ENCODE measurements around the gene FOXO1. TPM values are rescaled to one million over a fixed set of nuclear protein-coding genes. Genes with fewer than 3 reads are reported as not detected.

The FOXO1 gene
- total RNA-seq, 2 donors from 2014 or later = 15.7 to 26.4 TPM

DNA sequence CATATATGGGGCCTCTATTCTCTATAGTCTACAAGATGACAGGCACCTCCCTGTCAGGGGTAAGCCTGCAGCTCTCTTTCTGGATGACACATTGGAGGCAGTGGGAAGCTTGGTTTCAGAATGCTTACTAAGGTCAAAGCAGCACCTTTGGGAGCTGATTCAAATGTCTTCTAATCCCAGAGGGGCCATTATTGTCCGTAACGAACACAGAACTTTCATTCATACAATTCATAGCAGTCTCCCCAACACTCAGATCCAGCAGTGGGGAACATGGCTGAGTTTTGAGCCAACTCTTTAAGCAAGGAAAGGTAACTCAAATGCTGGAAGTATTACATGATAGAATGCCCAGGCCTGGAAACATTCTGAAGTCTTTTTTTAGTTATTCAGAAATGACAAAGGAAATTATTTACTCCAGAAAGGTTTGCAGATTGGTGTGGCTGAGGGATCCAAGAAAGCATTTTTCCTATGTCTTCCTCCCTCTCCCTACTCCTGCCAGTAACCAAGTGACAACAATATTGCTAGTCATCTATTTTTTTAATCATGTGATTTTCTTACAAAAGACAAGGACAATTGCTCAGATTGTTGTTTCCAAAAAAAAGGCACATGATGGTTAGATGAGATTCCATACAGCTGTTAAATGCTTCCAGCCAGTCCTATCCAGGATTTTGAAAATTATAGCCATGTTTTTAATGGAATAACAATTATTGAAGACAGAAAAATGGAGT is 118.7 kb downstream of the FOXO1 start:
- no peak for TF ChIP-seq CTCF (IDR thresholded peaks at IDR 0.05)
- Histone ChIP-seq H3K9ac (ENCODE audit: low read depth in 2 of 2, low read length in 2 of 2) (no peak overlapping the region), H3K9me3 (no peaks in the 10 kb centered on the region), H3K36me3 (no peaks in the 10 kb centered on the region), H3K27me3 (no peaks in the 10 kb centered on the region), H3K4me3 (no peak overlapping the region), H3K27ac (no peak overlapping the region), H3K4me1 (no peaks in the 10 kb centered on the region)
- intact Hi-C loops (cut with DNase I) = no loop called here
- DNase-seq = no peak

DNA sequence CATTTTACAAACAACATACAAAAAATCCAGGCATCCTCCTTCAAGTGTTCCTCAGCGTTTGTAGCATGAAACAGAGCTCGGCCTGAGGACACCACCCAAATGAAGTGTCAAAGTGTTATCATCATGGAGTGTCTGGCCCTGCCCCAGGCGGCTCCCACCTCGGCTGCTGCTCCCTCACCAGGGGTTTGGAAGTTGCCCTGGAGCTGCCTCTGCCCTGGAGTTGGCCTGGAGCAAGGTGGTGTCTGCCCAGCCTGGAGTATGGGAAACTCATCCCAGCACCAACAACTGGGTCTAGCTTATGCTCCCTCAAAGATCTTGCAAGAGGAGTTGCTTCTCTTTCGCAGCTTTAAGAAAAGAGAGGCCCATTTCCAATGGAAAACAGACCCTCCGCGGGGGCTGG is 120.4 kb downstream of the FOXO1 start:
- Histone ChIP-seq H3K4me3 (no peak overlapping the region), H3K9ac (ENCODE audit: low read depth in 2 of 2, low read length in 2 of 2) (no peak overlapping the region), H3K36me3 (no peaks in the 10 kb centered on the region), H3K27me3 (no peaks in the 10 kb centered on the region), H3K27ac (no peak overlapping the region), H3K9me3 (no peaks in the 10 kb centered on the region), H3K4me1 (no peaks in the 10 kb centered on the region)
- TF ChIP-seq CTCF (IDR thresholded peaks at IDR 0.05) = no peak
- no peak for DNase-seq
- intact Hi-C loops (cut with DNase I) = no loop called here

GRCh38 chr13:40540328-40541044 is 126.0 kb downstream of the FOXO1 start:
- H3K9ac ChIP-seq (ENCODE audit: low read depth in 2 of 2, low read length in 2 of 2) = no peak overlapping the region
- no peak for TF ChIP-seq CTCF (IDR thresholded peaks at IDR 0.05)
- H3K27ac ChIP-seq = no peak overlapping the region
- H3K9me3 ChIP-seq = no peaks in the 10 kb centered on the region
- H3K4me1 ChIP-seq = no peaks in the 10 kb centered on the region
- no peaks in the 10 kb centered on the region for H3K27me3 ChIP-seq
- intact Hi-C loops (cut with DNase I) = no loop called here
- no peak overlapping the region for H3K4me3 ChIP-seq
- H3K36me3 ChIP-seq = no peaks in the 10 kb centered on the region
- DNase-seq = no peak

DNA sequence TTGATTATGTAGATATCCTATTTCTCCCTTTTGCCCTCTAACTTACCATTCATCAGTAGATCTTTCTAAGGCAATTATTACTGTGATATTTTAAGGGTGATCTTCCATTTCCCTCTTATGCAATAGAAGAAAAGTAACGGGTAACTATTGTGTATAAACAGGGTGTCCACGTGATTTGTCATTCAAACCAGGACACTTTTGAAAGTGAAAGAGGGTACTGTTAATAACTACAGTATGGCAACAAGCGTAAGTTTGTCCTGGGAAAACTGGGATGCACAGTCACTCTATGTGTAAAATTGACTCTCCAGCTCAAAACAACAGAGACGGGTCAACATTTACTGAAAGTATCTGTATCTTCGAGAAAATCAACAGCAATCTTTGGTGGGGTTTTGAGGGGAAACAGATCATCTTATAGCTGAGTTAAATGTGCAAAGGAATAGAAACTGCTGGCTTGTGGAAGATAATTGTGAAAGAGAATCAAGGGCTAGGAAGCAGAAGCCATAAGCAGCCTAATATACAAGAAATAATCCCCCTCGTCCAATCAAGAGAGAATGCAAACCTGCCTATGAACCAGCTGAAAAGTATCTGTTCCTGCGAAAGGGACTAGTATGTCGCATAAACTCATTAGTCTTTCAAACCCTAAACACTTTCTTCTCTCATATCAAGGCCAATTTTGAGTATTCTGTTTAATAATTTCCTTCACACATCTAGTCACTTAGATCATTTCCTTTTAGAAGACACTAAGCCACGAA is 126.7 kb downstream of the FOXO1 start:
- H3K36me3 ChIP-seq = no peaks in the 10 kb centered on the region
- no peaks in the 10 kb centered on the region for H3K27me3 ChIP-seq
- H3K4me1 ChIP-seq = no peaks in the 10 kb centered on the region
- no peak overlapping the region for H3K27ac ChIP-seq
- H3K9me3 ChIP-seq = no peaks in the 10 kb centered on the region
- H3K9ac ChIP-seq (ENCODE audit: low read depth in 2 of 2, low read length in 2 of 2) = no peak overlapping the region
- intact Hi-C loops (cut with DNase I) = no loop called here
- TF ChIP-seq CTCF (IDR thresholded peaks at IDR 0.05) = no peak
- no peak for DNase-seq
- no peak overlapping the region for H3K4me3 ChIP-seq

GRCh38 chr13:40537146-40537895 is 129.1 kb downstream of the FOXO1 start:
- no peak for DNase-seq
- Histone ChIP-seq H3K27ac (no peak overlapping the region), H3K36me3 (no peaks in the 10 kb centered on the region), H3K27me3 (no peaks in the 10 kb centered on the region), H3K9me3 (no peaks in the 10 kb centered on the region), H3K4me1 (peaks cover 2% of the 10 kb centered on the region), H3K4me3 (no peak overlapping the region), H3K9ac (ENCODE audit: low read depth in 2 of 2, low read length in 2 of 2) (no peak overlapping the region)
- intact Hi-C loops (cut with DNase I) = no loop called here
- TF ChIP-seq CTCF (IDR thresholded peaks at IDR 0.05) = no peak
